Raji (cell line): Measurements from ENCODE around the gene EDDM3A.

ENCODE experiments used
- POLR2A ChIP-seq: IDR thresholded peaks from 2 replicates; pipeline ENCODE4 v1.6.1; 2011; ENCODE audit warnings: low read depth, low read length, control low read depth; ENCODE audit not compliant: insufficient read depth

The EDDM3A gene

GRCh38 chr14:20772650-20773049 lies 27.0 kb downstream of the EDDM3A start:
- no peak for TF ChIP-seq POLR2A

- no peak for TF ChIP-seq POLR2A
Measured at GRCh38 chr14:20774258-20774824, 28.7 kb downstream of the EDDM3A start.

- no peak for TF ChIP-seq POLR2A
Measured at GRCh38 chr14:20775043-20775442, 29.4 kb downstream of the EDDM3A start.

- no peak for TF ChIP-seq POLR2A
Measured at GRCh38 chr14:20775901-20776300, 30.2 kb downstream of the EDDM3A start.

- TF ChIP-seq POLR2A: no peak
Measured at GRCh38 chr14:20781803-20782202, 36.1 kb downstream of the EDDM3A start.

- no peak for TF ChIP-seq POLR2A
Measured at GRCh38 chr14:20782280-20782890, 36.7 kb downstream of the EDDM3A start.

- TF ChIP-seq POLR2A: no peak
Measured at GRCh38 chr14:20787025-20787424, 41.3 kb downstream of the EDDM3A start.

GRCh38 chr14:20789230-20789813 lies 43.6 kb downstream of the EDDM3A start:
- TF ChIP-seq POLR2A: no peak

GRCh38 chr14:20790464-20791116 lies 44.9 kb downstream of the EDDM3A start:
- TF ChIP-seq POLR2A: no peak

- TF ChIP-seq POLR2A: no peak
Measured at GRCh38 chr14:20791187-20791586, 45.5 kb downstream of the EDDM3A start.

GRCh38 chr14:20791597-20791996 lies 45.9 kb downstream of the EDDM3A start:
- TF ChIP-seq POLR2A: no peak

- TF ChIP-seq POLR2A: no peak
Measured at GRCh38 chr14:20792556-20792955, 46.9 kb downstream of the EDDM3A start.

- TF ChIP-seq POLR2A: no peak
Measured at GRCh38 chr14:20794644-20795369, 49.1 kb downstream of the EDDM3A start.

GRCh38 chr14:20797164-20797563 lies 51.5 kb downstream of the EDDM3A start:
- TF ChIP-seq POLR2A: no peak
